ENCODE measurements around the gene TEX2. TPM values are rescaled to one million over a fixed set of nuclear protein-coding genes. Genes with fewer than 3 reads are reported as not detected.

The TEX2 gene
- total and polyA plus RNA-seq, 9 of the 15 experiments (the other 6 are each of a cell fraction or from before 2014, with no cell fraction given): 4.1 to 27.6 (median 19.3) TPM

- TF ChIP-seq ZBTB40 (IDR thresholded peaks at IDR 0.05) (no peak), ZBTB40 (CRISPR knock-in tag; IDR thresholded peaks at IDR 0.05) (no peak), PYGO2 (tag; IDR thresholded peaks at IDR 0.05) (no peak), THRAP3 (IDR thresholded peaks at IDR 0.05; ENCODE audit: borderline replicate concordance) (no peak), BCOR (IDR thresholded peaks at IDR 0.05) (no peak), NR2C1 (IDR thresholded peaks at IDR 0.05) (no peak), NR2C1 (tag; IDR thresholded peaks at IDR 0.05) (no peak), POLR2AphosphoS5 (IDR thresholded peaks at IDR 0.05; ENCODE audit: control insufficient read depth, insufficient read depth, low read depth, low read length) (no peak), BMI1 (IDR thresholded peaks at IDR 0.05; ENCODE audit: low read length) (no peak), ATF3 (IDR thresholded peaks at IDR 0.05) (peak; percentile 93), ATF3 (CRISPR knock-in tag; conservative IDR thresholded peaks at IDR 0.05) (no peak), SETDB1 (IDR thresholded peaks at IDR 0.05; ENCODE audit: low read length) (no peak), HDAC1 (IDR thresholded peaks at IDR 0.05) (no peak), SMC3 (conservative IDR thresholded peaks at IDR 0.05; ENCODE audit: insufficient read depth, low read depth, low read length) (no peak), LCOR (CRISPR knock-in tag; IDR thresholded peaks at IDR 0.05) (no peak), GATA2 (CRISPR knock-in tag; IDR thresholded peaks at IDR 0.05) (no peak), CBX1 (IDR thresholded peaks at IDR 0.05; ENCODE audit: low read depth) (no peak), CEBPG (CRISPR knock-in tag; IDR thresholded peaks at IDR 0.05) (no peak), CEBPG (tag; conservative IDR thresholded peaks at IDR 0.05 in 1 of 2, IDR thresholded peaks at IDR 0.05 in 1 of 2) (peak; percentile 60 to 90; a peak in 3 of 4 replicates)
- TF ChIP-seq, protein P1, sequence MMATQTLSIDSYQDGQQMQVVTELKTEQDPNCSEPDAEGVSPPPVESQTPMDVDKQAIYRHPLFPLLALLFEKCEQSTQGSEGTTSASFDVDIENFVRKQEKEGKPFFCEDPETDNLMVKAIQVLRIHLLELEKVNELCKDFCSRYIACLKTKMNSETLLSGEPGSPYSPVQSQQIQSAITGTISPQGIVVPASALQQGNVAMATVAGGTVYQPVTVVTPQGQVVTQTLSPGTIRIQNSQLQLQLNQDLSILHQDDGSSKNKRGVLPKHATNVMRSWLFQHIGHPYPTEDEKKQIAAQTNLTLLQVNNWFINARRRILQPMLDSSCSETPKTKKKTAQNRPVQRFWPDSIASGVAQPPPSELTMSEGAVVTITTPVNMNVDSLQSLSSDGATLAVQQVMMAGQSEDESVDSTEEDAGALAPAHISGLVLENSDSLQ (IDR thresholded peaks at IDR 0.05): peak; percentile 62
- TF ChIP-seq, protein P2, sequence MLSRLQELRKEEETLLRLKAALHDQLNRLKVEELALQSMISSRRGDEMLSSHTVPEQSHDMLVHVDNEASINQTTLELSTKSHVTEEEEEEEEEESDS (CRISPR knock-in tag; IDR thresholded peaks at IDR 0.05): no peak
Measured at GRCh38 chr17:64126918-64127317, 136.1 kb downstream of the TEX2 start (continued).
